SK-N-SH (cell line): ENCODE measurements around the gene GYS2. TPM values are rescaled to one million over a fixed set of nuclear protein-coding genes. Genes with fewer than 3 reads are reported as not detected.

ENCODE experiments used
- CTCF ChIA-PET: fragments of 300-600, 350-600 bp; formaldehyde crosslinking; extraction: SDS; loops from one replicate; lab custom pipeline; 2021; lab: Yijun Ruan, JAX
- POLR2A ChIA-PET: fragments of 350-600 bp; sonication (Branson Sonifier 250); formaldehyde crosslinking; extraction: SDS; loops from one replicate; lab custom pipeline; 2020; ENCODE audit warnings: antibody characterized with exemption, inconsistent platforms; lab: Yijun Ruan, JAX
- DNase-seq: peaks from one replicate; pipeline ENCODE4 v3.0.0; 2012
- H2AFZ ChIP-seq: fragments of 200-600 bp; sonication (generic); 2 replicates; pipeline ENCODE4 v1.8.1; 2016; ENCODE audit warnings: antibody characterized with exemption, mild to moderate bottlenecking, low read depth
- H3F3A ChIP-seq: fragments of 200-600 bp; sonication (generic); replicated peaks from 2 replicates; pipeline ENCODE3; 2016; ENCODE audit warnings: antibody characterized with exemption, mild to moderate bottlenecking; ENCODE audit not compliant: insufficient read depth
- H3K27ac ChIP-seq, 2 experiments: fragments of 200-500 bp in 1 of 2; fragments of 200-600 bp in 1 of 2; sonication (Bioruptor generic) in 1 of 2; sonication (generic), shearing (Covaris generic) in 1 of 2; 2 replicates each; pipeline versions ENCODE4 v1.5.1 to v1.6.1; 2014 to 2016; ENCODE audit warnings: low read depth in 2 of 2, inconsistent platforms in 1 of 2, low read length in 1 of 2, mild to moderate bottlenecking in 1 of 2, mixed read lengths in 1 of 2
- H3K27me3 ChIP-seq: fragments of 200-600 bp; sonication (generic), shearing (Covaris generic); 2 replicates; pipeline ENCODE4 v1.6.1; 2016; ENCODE audit warnings: mixed run types; ENCODE audit not compliant: insufficient read depth
- H3K36me3 ChIP-seq, 2 experiments: fragments of 200-500 bp in 1 of 2; fragments of 200-600 bp in 1 of 2; sonication (Bioruptor generic) in 1 of 2; sonication (generic) in 1 of 2; replicated peaks in 1 of 2; 2 replicates each; pipeline versions ENCODE3 to v1.5.1; 2014 to 2016; ENCODE audit warnings: low read length in 1 of 2, mild to moderate bottlenecking in 1 of 2; ENCODE audit not compliant: insufficient read depth in 2 of 2, control insufficient read depth in 1 of 2
- H3K4me1 ChIP-seq, 2 experiments: fragments of 200-500 bp in 1 of 2; fragments of 200-600 bp in 1 of 2; sonication (Bioruptor generic) in 1 of 2; sonication (generic), shearing (Covaris generic) in 1 of 2; 2 replicates each; pipeline versions ENCODE4 v1.5.1 to v1.6.1; 2014 to 2016; ENCODE audit warnings: low read depth in 1 of 2, low read length in 1 of 2, mixed run types in 1 of 2; ENCODE audit not compliant: insufficient read depth in 2 of 2, control insufficient read depth in 1 of 2
- H3K4me2 ChIP-seq: fragments of 200-600 bp; sonication (generic), shearing (Covaris generic); 2 replicates; pipeline ENCODE4 v1.6.1; 2017; ENCODE audit warnings: mixed run types
- H3K4me3 ChIP-seq, 2 experiments: fragments of 200-500 bp in 1 of 2; fragments of 200-600 bp in 1 of 2; sonication (Bioruptor generic) in 1 of 2; sonication (generic), shearing (Covaris generic) in 1 of 2; 2 replicates each; pipeline versions ENCODE4 v1.5.1 to v1.8.1; 2014 to 2016; ENCODE audit warnings: low read depth in 2 of 2, inconsistent platforms in 1 of 2, low read length in 1 of 2, mild to moderate bottlenecking in 1 of 2, mixed read lengths in 1 of 2, moderate library complexity in 1 of 2
- H3K79me2 ChIP-seq: fragments of 200-600 bp; sonication (generic); 2 replicates; pipeline ENCODE4 v1.8.1; 2017; ENCODE audit warnings: mild to moderate bottlenecking; ENCODE audit not compliant: insufficient read depth
- H3K9ac ChIP-seq: fragments of 200-600 bp; sonication (generic); 2 replicates; pipeline ENCODE4 v1.6.1; 2017; ENCODE audit warnings: mixed run types
- H3K9me2 ChIP-seq: fragments of 200-600 bp; sonication (generic); 2 replicates; pipeline ENCODE4 v1.6.1; 2017; ENCODE audit warnings: mixed run types
- H3K9me3 ChIP-seq: fragments of 200-600 bp; sonication (generic); 2 replicates; pipeline ENCODE4 v1.6.1; 2017; ENCODE audit warnings: mixed run types, mild to moderate bottlenecking, moderate library complexity
- H4K20me1 ChIP-seq: fragments of 200-600 bp; sonication (generic); 2 replicates; pipeline ENCODE4 v1.6.1; 2017; ENCODE audit warnings: mild to moderate bottlenecking, mixed run types; ENCODE audit not compliant: insufficient read depth
- CHD2 ChIP-seq: fragments of 150-350 bp; IDR thresholded peaks from 2 replicates; pipeline ENCODE4 v1.6.1; 2018; ENCODE audit warnings: low read length; ENCODE audit not compliant: partially characterized antibody
- ELF1 ChIP-seq: IDR thresholded peaks from 2 replicates; pipeline ENCODE4 v1.4.0; 2012
- FOSL2 ChIP-seq: IDR thresholded peaks from 2 replicates; pipeline ENCODE4 v1.4.0; 2012; ENCODE audit warnings: low read depth, mild to moderate bottlenecking, moderate library complexity, borderline replicate concordance
- FOXJ3 ChIP-seq: sonication (generic); formaldehyde crosslinking; IDR thresholded peaks from 2 replicates; pipeline ENCODE4 v1.5.1; 2020; ENCODE audit warnings: mild to moderate bottlenecking, missing genetic modification reagents
- GABPA ChIP-seq: IDR thresholded peaks from 2 replicates; pipeline ENCODE4 v1.4.0; 2012; ENCODE audit warnings: low read depth, mild to moderate bottlenecking
- IRF3 ChIP-seq: fragments of 150-350 bp; IDR thresholded peaks from 2 replicates; pipeline ENCODE4 v1.6.1; 2016; ENCODE audit warnings: mild to moderate bottlenecking, low read depth, low read length
- MAX ChIP-seq: IDR thresholded peaks from 2 replicates; pipeline ENCODE4 v1.4.0; 2012; ENCODE audit warnings: low read depth
- MEF2A ChIP-seq: IDR thresholded peaks from 2 replicates; pipeline ENCODE4 v1.4.0; 2012; ENCODE audit warnings: low read depth, borderline replicate concordance
- MXI1 ChIP-seq: IDR thresholded peaks from 2 replicates; pipeline ENCODE4 v1.6.1; 2012; ENCODE audit warnings: mild to moderate bottlenecking, low read depth, low read length, improper control_type of control experiment
- NRF1 ChIP-seq: IDR thresholded peaks from 2 replicates; pipeline ENCODE4 v1.6.1; 2012; ENCODE audit warnings: low read depth, mild to moderate bottlenecking, low read length
- PBX3 ChIP-seq: IDR thresholded peaks from 2 replicates; pipeline ENCODE4; 2012
- POLR2AphosphoS5 ChIP-seq: IDR thresholded peaks from 2 replicates; pipeline ENCODE4 v1.6.1; 2012; ENCODE audit warnings: low read depth, low read length
- RAD21 ChIP-seq: IDR thresholded peaks from 2 replicates; pipeline ENCODE4 v1.6.1; 2012; ENCODE audit warnings: mild to moderate bottlenecking, low read length
- RCOR1 ChIP-seq: fragments of 150-350 bp; IDR thresholded peaks from 2 replicates; pipeline ENCODE4 v1.6.1; 2017; ENCODE audit warnings: antibody characterized with exemption, low read length
- RFX5 ChIP-seq: IDR thresholded peaks from 2 replicates; pipeline ENCODE4 v1.6.1; 2012; ENCODE audit warnings: mild to moderate bottlenecking, improper control_type of control experiment, low read length
- SIN3A ChIP-seq: IDR thresholded peaks from 2 replicates; pipeline ENCODE4 v1.6.1; 2012; ENCODE audit warnings: low read depth, mild to moderate bottlenecking, low read length, moderate library complexity, borderline replicate concordance
- TAF1 ChIP-seq: IDR thresholded peaks from 2 replicates; pipeline ENCODE4 v1.6.1; 2012; ENCODE audit warnings: low read depth, mild to moderate bottlenecking, low read length, moderate library complexity, borderline replicate concordance
- USF2 ChIP-seq: fragments of 150-350 bp; IDR thresholded peaks from 2 replicates; pipeline ENCODE4 v1.6.1; 2017; ENCODE audit warnings: antibody characterized with exemption, low read length, low read depth, borderline replicate concordance
- YY1 ChIP-seq: IDR thresholded peaks from 2 replicates; pipeline ENCODE4 v1.4.0; 2012; ENCODE audit warnings: low read depth, mild to moderate bottlenecking
- WGBS: methylation state at CpG from one replicate; pipeline ENCODE4 v1.1.6; 2017; ENCODE audit warnings: low lambda C conversion rate; 5-methylcytosine and 5-hydroxymethylcytosine counted together
- polyA plus RNA-seq, 3 experiments: library from polyadenylated mRNA; depleted of rRNA; stranded (reverse); fragments of >200 nt; gene quantifications; 2 replicates each; pipeline ENCODE4 v1.2.3, GENCODE V29; 2012

The GYS2 gene
- polyA plus RNA-seq, 1 of the 3 experiments (the other 2 are of a cell fraction), result not detected

GRCh38 chr12:21502872-21503271 lies 101.8 kb downstream of the GYS2 start (continued):
- TF ChIP-seq YY1 (no peak), RAD21 (no peak), RCOR1 (no peak)

GRCh38 chr12:21502164-21502496 lies 102.5 kb downstream of the GYS2 start:
- POLR2A ChIA-PET, result interaction anchor here (0.6 to 1.6 kb wide), 4 partner anchors 65 to 544 kb away, joined by 3 to 8 read pairs (median 6); partner anchors contain the start of genes CMAS, LDHB and PYROXD1
- DNase-seq, result no peak

GRCh38 chr12:21501258-21502163 lies 103.1 kb downstream of the GYS2 start, which contains the start of the genes GOLT1B and RECQL:
Gene GOLT1B (plus strand): TSS chr12:21501789. CDS start chr12:21501924, 135 bp downstream.
Gene RECQL (minus strand): TSS chr12:21501635. CDS start chr12:21499570, 2,065 bp downstream.
- POLR2A ChIA-PET, result interaction anchor here (0.6 to 1.6 kb wide), 4 partner anchors 64 to 545 kb away, joined by 3 to 8 read pairs (median 6); partner anchors contain the start of genes CMAS, LDHB and PYROXD1
- peaks cover 5% of the 10 kb centered on the region for H3F3A ChIP-seq
- H2AFZ ChIP-seq, result peak within 1 kb of the TSS; percentile 81
- no peaks in the 10 kb centered on the region for H3K9me2 ChIP-seq
- H3K79me2 ChIP-seq, result peaks cover 94% of the 10 kb centered on the region
- WGBS, result under 1% methylated on average over 51 of the region's 61 CpGs
- H3K9ac ChIP-seq, result peak within 1 kb of the TSS; percentile 98
- H3K4me1 ChIP-seq, result peaks cover 17% of the 10 kb centered on the region in 2 experiments; a peak in 3 of 4 replicates
- no peak for TF ChIP-seq USF2
- peak; percentile 75; the same call in 1 of the 2 replicates for TF ChIP-seq POLR2AphosphoS5
- TF ChIP-seq GABPA, result peak; percentile 76
- 0 out of 2 replicates have a peak, but pooled peaks have one; percentile 46 for TF ChIP-seq YY1
- peak; percentile 96 for TF ChIP-seq SIN3A
- peak; percentile 94 for TF ChIP-seq ELF1
- TF ChIP-seq FOXJ3 (CRISPR knock-in tag), result no peak
- TF ChIP-seq PBX3, result 0 out of 2 replicates have a peak, but pooled peaks have one; percentile 36
- TF ChIP-seq TAF1, result peak; percentile 65
- TF ChIP-seq MEF2A, result no peak
- TF ChIP-seq IRF3, result peak; percentile 79
- peak; percentile 98 for TF ChIP-seq MAX
- peak; percentile 68; the same call in 1 of the 2 replicates for TF ChIP-seq RFX5
- peak; percentile 82 for TF ChIP-seq CHD2
- TF ChIP-seq MXI1, result peak; percentile 92
- TF ChIP-seq, all 33 proteins: peak for 12
- H3K4me3 ChIP-seq, result peak within 1 kb of the TSS; percentile 90 to 98
- peak; percentile 89 for DNase-seq
- H3K4me2 ChIP-seq, result peak within 1 kb of the TSS; percentile 85
- peaks cover 29 to 32% of the 10 kb centered on the region in 2 experiments for H3K36me3 ChIP-seq
- H3K9me3 ChIP-seq, result no peaks in the 10 kb centered on the region
- CTCF ChIA-PET, result interaction anchor here (1.2 to 1.3 kb wide), 3 partner anchors 21 to 75 kb away, joined by 3 to 4 read pairs (median 4); no protein-coding TSS in a partner anchor
- H3K27ac ChIP-seq, result peak within 1 kb of the TSS; percentile 78 to 94
- H3K27me3 ChIP-seq, result no peaks in the 10 kb centered on the region
- peaks cover 40% of the 10 kb centered on the region for H4K20me1 ChIP-seq

More at GRCh38 chr12:21502164-21502496, 102.5 kb downstream of the GYS2 start:
- Histone ChIP-seq H3K27ac (peak overlapping the region; percentile 72 to 94), H3K79me2 (peaks cover 94% of the 10 kb centered on the region), H3K4me3 (peak overlapping the region; percentile 90 to 98), H2AFZ (peak overlapping the region; percentile 74; the same call in 1 of the 2 replicates), H3F3A (peaks cover 5% of the 10 kb centered on the region), H3K4me2 (peak overlapping the region; percentile 85), H3K36me3 (peaks cover 23 to 32% of the 10 kb centered on the region in 2 experiments), H3K9me2 (no peaks in the 10 kb centered on the region), H3K27me3 (no peaks in the 10 kb centered on the region), H3K9me3 (no peaks in the 10 kb centered on the region), H4K20me1 (peaks cover 45% of the 10 kb centered on the region), H3K9ac (peak overlapping the region; percentile 98), H3K4me1 (peaks cover 17% of the 10 kb centered on the region in 2 experiments; a peak in 3 of 4 replicates)
- TF ChIP-seq NRF1, result 0 out of 2 replicates have a peak, but pooled peaks have one; percentile 19
- no peak for TF ChIP-seq FOSL2
- under 1% methylated on average over 8 of the region's 14 CpGs for WGBS
- CTCF ChIA-PET, result no interaction called here
